ENCODE results near the gene UVRAG.

The UVRAG gene

DNA sequence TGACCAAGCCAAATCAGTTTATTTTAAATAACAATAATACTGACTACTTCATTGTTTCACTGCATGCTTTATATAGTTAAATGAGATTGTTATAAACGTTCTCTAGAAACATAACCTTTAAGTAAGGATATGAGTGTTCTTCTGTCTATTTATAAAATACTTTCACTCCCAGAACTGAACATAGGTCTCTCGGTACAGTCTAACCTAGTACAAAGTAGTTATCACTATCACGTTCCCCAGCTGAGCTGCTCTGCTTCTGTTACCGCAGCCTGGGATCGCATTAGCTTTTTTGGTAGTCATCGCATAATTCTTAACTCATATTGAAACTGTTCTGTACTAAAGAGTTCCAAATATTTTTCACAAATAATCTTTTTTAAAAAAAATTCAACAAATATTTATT, 247.7 kb downstream of the UVRAG start:
- no peak for TF ChIP-seq CTCF (conservative IDR thresholded peaks at IDR 0.05)
- no peak overlapping the region for H3K27ac ChIP-seq

GRCh38 chr11:76064192-76064591, 249.2 kb downstream of the UVRAG start:
- TF ChIP-seq CTCF (conservative IDR thresholded peaks at IDR 0.05), result no peak
- no peak overlapping the region for H3K27ac ChIP-seq

DNA sequence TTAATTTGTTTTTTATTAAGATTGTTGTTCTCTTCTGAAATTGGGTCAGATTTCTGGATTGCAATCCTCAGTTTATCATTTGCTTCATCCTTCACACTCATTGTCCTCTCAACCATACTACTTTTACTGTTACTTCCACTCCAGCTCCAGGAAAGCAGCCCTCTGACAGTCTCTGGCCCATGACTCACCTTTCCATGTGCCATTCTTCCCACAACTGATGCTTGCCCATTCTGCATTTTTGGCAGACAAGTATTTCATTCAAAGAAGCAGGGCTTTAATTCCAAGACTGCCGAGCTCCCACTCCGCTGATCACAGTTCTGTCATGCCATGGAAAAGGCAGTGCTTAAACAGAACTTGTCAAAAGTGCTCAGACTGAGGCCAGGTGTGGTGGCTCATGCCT, 252.1 kb downstream of the UVRAG start:
- no peak for TF ChIP-seq CTCF (conservative IDR thresholded peaks at IDR 0.05)
- H3K27ac ChIP-seq, result no peak overlapping the region

GRCh38 chr11:76069001-76069400, 254.0 kb downstream of the UVRAG start:
- no peak for TF ChIP-seq CTCF (conservative IDR thresholded peaks at IDR 0.05)
- no peak overlapping the region for H3K27ac ChIP-seq

DNA sequence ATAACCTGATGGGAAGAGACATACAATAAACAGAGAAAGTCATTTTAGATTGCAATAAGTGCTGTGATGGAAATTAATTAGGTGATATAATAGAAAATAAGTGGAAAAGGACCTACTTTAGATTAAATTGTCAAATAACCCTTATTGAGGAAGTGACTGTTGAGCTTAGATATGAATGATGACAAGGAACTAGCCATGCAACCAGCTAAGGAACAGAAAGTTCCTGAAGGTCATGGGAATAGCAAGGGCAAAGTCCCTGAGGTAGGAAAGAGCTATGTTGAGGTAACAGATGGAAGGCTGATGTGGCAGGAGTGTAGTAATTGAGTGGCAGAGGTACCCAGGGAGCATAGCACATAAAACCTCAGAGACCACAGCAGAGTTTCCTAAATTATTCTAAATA, 256.1 kb downstream of the UVRAG start:
- TF ChIP-seq CTCF (conservative IDR thresholded peaks at IDR 0.05), result no peak
- H3K27ac ChIP-seq, result no peak overlapping the region

DNA sequence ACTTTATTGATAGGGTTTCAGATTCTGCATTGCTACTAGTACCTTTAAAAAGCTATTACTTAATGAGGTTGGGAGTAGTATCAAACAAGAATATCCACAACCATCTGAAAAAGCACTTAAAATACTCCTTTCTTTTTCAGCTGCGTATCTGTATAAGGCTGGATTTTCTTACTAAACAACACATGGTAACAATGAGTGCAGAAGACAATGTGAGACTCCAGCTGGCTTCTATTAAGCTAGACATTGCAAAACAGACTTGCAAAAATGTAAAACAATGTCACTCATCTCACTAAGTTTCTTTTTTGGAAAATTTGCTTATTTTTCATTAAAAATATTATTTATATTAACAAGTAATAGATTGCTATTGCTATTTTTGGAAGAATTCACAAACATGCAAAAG, 258.7 kb downstream of the UVRAG start:
- H3K27ac ChIP-seq, result no peak overlapping the region
- no peak for TF ChIP-seq CTCF (conservative IDR thresholded peaks at IDR 0.05)

- H3K27ac ChIP-seq, result peak overlapping the region; percentile 4; the same call in 1 of the 2 replicates
- TF ChIP-seq CTCF (conservative IDR thresholded peaks at IDR 0.05), result no peak
Measured at GRCh38 chr11:76074148-76075095, 259.4 kb downstream of the UVRAG start.

All from VCaP (cell line).